ENCODE data around the gene NUTF2. TPM values are rescaled to one million over a fixed set of nuclear protein-coding genes. Genes with fewer than 3 reads are reported as not detected.

The NUTF2 gene
- total and polyA plus RNA-seq, 12 donors: 73.9 to 214 (median 84.1) TPM

DNA sequence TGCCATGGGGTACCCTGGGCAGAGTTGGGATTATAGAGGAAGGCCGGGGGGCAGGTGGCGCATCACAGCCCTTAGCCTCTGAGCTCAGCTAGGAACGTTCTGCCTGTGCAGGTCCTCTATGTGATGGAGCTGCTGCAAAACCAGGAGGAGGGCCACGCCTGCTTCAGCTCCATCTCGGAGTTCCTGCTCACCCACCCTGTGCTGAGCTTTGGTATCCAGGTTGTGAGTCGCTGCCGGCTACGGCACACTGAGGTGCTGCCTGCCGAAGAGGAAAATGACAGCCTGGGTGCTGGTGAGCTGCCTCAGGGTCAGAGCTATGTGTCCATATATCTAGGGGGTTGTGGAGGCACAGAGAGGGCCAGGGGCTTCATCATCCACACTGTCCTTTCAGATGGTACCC is 32.1 kb downstream of the NUTF2 start:
- no peak for ATAC-seq
- Histone ChIP-seq H3K4me3 (no peak overlapping the region), H3K4me1 (peaks cover 28 to 67% (median 40%) of the 10 kb centered on the region in 9 donors), H3K27me3 (no peaks in the 10 kb centered on the region), H3K9me3 (no peaks in the 10 kb centered on the region), H3K36me3 (peaks cover 6 to 86% (median 73%) of the 10 kb centered on the region in 9 donors), H3K27ac (no peak overlapping the region)
- intact Hi-C loops (cut with DNase I): loop anchor here in 1 of 10 donors (5.0 kb wide), 1 partner anchor 37 kb away; the partner anchor contains the start of gene THAP11
- 95 to 99% methylated on average over 9 of the region's 9 CpGs for WGBS, 2 donors
- DNase-seq: no peak
- TF ChIP-seq, protein P1, sequence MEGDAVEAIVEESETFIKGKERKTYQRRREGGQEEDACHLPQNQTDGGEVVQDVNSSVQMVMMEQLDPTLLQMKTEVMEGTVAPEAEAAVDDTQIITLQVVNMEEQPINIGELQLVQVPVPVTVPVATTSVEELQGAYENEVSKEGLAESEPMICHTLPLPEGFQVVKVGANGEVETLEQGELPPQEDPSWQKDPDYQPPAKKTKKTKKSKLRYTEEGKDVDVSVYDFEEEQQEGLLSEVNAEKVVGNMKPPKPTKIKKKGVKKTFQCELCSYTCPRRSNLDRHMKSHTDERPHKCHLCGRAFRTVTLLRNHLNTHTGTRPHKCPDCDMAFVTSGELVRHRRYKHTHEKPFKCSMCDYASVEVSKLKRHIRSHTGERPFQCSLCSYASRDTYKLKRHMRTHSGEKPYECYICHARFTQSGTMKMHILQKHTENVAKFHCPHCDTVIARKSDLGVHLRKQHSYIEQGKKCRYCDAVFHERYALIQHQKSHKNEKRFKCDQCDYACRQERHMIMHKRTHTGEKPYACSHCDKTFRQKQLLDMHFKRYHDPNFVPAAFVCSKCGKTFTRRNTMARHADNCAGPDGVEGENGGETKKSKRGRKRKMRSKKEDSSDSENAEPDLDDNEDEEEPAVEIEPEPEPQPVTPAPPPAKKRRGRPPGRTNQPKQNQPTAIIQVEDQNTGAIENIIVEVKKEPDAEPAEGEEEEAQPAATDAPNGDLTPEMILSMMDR (IDR thresholded peaks at IDR 0.05): no peak

DNA sequence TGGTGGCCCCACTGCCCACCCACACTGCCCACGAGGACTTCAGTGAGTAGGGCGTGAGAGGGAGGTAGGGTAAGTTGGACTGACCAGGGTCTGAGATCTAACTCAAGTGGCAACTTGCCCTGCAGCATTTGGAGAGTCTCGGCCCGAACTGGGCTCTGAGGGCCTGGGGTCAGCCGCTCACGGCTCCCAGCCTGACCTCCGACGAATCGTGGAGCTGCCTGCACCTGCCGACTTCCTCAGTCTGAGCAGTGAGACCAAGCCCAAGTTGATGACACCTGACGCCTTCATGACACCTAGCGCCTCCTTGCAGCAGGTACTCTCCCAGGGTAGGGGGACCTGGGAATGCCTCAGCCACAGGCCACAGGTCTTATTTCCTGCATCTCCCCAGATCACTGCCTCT is 32.7 kb downstream of the NUTF2 start:
- 94% methylated on average over 12 of the region's 12 CpGs for WGBS, 2 donors

DNA sequence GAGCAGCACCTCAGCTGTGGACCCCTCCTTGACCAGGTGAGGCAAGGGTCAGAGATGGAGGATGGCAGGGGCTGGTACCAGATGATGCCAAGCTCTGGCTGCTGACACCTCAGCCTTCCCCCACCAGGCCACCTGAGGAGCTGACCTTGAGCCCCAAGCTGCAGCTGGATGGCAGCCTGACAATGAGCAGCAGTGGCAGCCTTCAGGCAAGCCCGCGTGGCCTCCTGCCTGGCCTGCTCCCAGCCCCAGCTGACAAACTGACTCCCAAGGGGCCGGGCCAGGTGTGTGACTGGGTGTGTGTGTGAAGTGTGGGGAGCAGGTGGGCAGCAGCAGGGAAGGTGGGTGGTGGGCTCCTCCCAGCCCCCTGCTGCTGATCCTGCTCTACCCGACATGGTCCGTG is 33.2 kb downstream of the NUTF2 start:
- peak overlapping the region in 3 of 10 donors; percentile 62 to 89 (median 80) for H3K27ac ChIP-seq
- no peak for DNase-seq

More for the DNA sequence above, 32.7 kb downstream of the NUTF2 start:
- peaks cover 28 to 67% (median 39%) of the 10 kb centered on the region in 9 donors for H3K4me1 ChIP-seq
- no peak overlapping the region for H3K27ac ChIP-seq
- DNase-seq (no peak), ATAC-seq (no peak)
- no peaks in the 10 kb centered on the region for H3K27me3 ChIP-seq
- TF ChIP-seq, protein P1 (IDR thresholded peaks at IDR 0.05): no peak
- H3K36me3 ChIP-seq: peaks cover 6 to 92% (median 73%) of the 10 kb centered on the region in 9 donors
- H3K9me3 ChIP-seq: no peaks in the 10 kb centered on the region
- intact Hi-C loops (cut with DNase I): loop anchor here in 1 of 10 donors (5.0 kb wide), 1 partner anchor 37 kb away; the partner anchor contains the start of gene THAP11
- no peak overlapping the region for H3K4me3 ChIP-seq

DNA sequence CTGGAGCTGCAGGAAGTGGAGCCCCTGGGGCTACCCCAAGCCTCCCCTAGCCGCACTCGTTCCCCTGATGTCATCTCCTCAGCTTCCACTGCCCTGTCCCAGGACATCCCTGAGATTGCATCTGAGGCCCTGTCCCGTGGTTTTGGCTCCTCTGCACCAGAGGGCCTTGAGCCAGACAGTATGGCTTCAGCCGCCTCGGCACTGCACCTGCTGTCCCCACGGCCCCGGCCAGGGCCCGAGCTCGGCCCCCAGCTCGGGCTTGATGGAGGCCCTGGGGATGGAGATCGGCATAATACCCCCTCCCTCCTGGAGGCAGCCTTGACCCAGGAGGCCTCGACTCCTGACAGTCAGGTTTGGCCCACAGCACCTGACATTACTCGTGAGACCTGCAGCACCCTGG is 33.9 kb downstream of the NUTF2 start:
- no peak for ATAC-seq
- Histone ChIP-seq H3K4me1 (peaks cover 22 to 64% (median 30%) of the 10 kb centered on the region in 9 donors), H3K36me3 (peaks cover 6 to 99% (median 73%) of the 10 kb centered on the region in 9 donors), H3K9me3 (no peaks in the 10 kb centered on the region), H3K27me3 (no peaks in the 10 kb centered on the region), H3K27ac (peak overlapping the region in 8 of 10 donors; percentile 7 to 92 (median 88)), H3K4me3 (no peak overlapping the region)
- no peak for DNase-seq
- intact Hi-C loops (cut with DNase I): loop anchor here in 9 of 10 donors (5.0 kb wide), 4 partner anchors 37 to 162 kb away; partner anchors contain the start of genes DDX28 (in 1 of the 9) and DUS2 (in 1 of the 9)
- WGBS, 2 donors: 90 to 93% methylated on average over 13 of the region's 13 CpGs
- TF ChIP-seq, protein P1 (IDR thresholded peaks at IDR 0.05): no peak

More for the DNA sequence above, 33.2 kb downstream of the NUTF2 start:
- TF ChIP-seq, protein P1 (IDR thresholded peaks at IDR 0.05): no peak
- no peak for ATAC-seq
- intact Hi-C loops (cut with DNase I): loop anchor here in 9 of 10 donors (5.0 kb wide), 5 partner anchors 37 to 162 kb away; partner anchors contain the start of genes DDX28 (in 1 of the 9), DUS2 (in 1 of the 9) and THAP11 (in 1 of the 9)
- Histone ChIP-seq H3K4me1 (peaks cover 24 to 67% (median 36%) of the 10 kb centered on the region in 9 donors), H3K9me3 (no peaks in the 10 kb centered on the region), H3K36me3 (peaks cover 6 to 96% (median 73%) of the 10 kb centered on the region in 9 donors), H3K4me3 (no peak overlapping the region), H3K27me3 (no peaks in the 10 kb centered on the region)
- 83% methylated on average over 5 of the region's 5 CpGs for WGBS, 2 donors
